Ishikawa (cell line): ENCODE data around the gene SPSB3.

ENCODE experiments used
- CEBPB ChIP-seq: IDR thresholded peaks from 2 replicates; pipeline ENCODE4 v1.6.1; 2012
- CREB1 ChIP-seq: IDR thresholded peaks from 2 replicates; pipeline ENCODE4 v1.6.1; 2012; ENCODE audit warnings: low read depth
- EGR1 ChIP-seq: IDR thresholded peaks from 2 replicates; pipeline ENCODE4 v1.6.1; 2012
- EP300 ChIP-seq: IDR thresholded peaks from 2 replicates; pipeline ENCODE4 v1.6.1; 2012; ENCODE audit warnings: borderline replicate concordance
- FOXM1 ChIP-seq: IDR thresholded peaks from 2 replicates; pipeline ENCODE4 v1.6.1; 2012; ENCODE audit warnings: low read depth, borderline replicate concordance
- NFIC ChIP-seq: IDR thresholded peaks from 2 replicates; pipeline ENCODE4 v1.6.1; 2012
- RAD21 ChIP-seq: IDR thresholded peaks from 2 replicates; pipeline ENCODE4 v1.6.1; 2012; ENCODE audit warnings: low read depth
- TAF1 ChIP-seq: IDR thresholded peaks from 2 replicates; pipeline ENCODE4 v1.6.1; 2012; ENCODE audit warnings: low read depth, mild to moderate bottlenecking
- TCF12 ChIP-seq: IDR thresholded peaks from 2 replicates; pipeline ENCODE4 v1.6.1; 2012; ENCODE audit warnings: low read depth
- TEAD4 ChIP-seq: IDR thresholded peaks from 2 replicates; pipeline ENCODE4 v1.6.1; 2012
- YY1 ChIP-seq: IDR thresholded peaks from 2 replicates; pipeline ENCODE4 v1.6.1; 2012; ENCODE audit warnings: low read depth
- ZBTB7A ChIP-seq: IDR thresholded peaks from 2 replicates; pipeline ENCODE4 v1.6.1; 2012; ENCODE audit warnings: low read depth
- TF ChIP-seq, protein P1 (sequence below): IDR thresholded peaks from 2 replicates; pipeline ENCODE4 v1.6.1; 2012
- TF ChIP-seq, protein P2 (sequence below): IDR thresholded peaks from 2 replicates; pipeline ENCODE4 v1.6.1; 2012
- TF ChIP-seq, protein P3 (sequence below): IDR thresholded peaks from 2 replicates; pipeline ENCODE4 v1.6.1; 2012; ENCODE audit warnings: low read depth, mild to moderate bottlenecking

Gene SPSB3

DNA sequence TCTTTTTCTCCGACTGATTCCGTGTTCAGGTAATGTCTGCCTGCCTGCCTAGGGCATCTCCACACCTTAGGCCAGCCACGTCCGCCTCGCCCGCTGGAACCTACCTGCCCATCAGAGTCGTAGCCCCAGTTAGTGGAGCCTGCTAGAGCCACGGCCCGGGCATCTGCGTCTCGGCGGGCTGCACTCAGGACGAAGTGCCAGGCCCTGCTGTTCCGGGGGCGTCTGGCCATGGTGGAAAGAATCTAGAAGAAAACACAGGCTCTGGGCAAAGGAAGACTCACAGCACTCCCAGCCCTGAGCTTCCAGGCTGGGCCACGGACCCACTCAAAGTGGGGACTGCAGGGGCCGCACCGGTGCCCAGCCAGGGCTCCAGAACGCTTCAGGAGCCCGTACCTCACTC lies 1.1 kb downstream of the SPSB3 start:
- TF ChIP-seq, protein P1, sequence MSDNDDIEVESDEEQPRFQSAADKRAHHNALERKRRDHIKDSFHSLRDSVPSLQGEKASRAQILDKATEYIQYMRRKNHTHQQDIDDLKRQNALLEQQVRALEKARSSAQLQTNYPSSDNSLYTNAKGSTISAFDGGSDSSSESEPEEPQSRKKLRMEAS: no peak
- TF ChIP-seq, protein P2, sequence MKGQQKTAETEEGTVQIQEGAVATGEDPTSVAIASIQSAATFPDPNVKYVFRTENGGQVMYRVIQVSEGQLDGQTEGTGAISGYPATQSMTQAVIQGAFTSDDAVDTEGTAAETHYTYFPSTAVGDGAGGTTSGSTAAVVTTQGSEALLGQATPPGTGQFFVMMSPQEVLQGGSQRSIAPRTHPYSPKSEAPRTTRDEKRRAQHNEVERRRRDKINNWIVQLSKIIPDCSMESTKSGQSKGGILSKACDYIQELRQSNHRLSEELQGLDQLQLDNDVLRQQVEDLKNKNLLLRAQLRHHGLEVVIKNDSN: no peak
- TF ChIP-seq YY1 (no peak), CREB1 (no peak), TAF1 (no peak), ZBTB7A (no peak), TEAD4 (no peak), EGR1 (no peak), FOXM1 (no peak), TCF12 (no peak), EP300 (no peak), RAD21 (no peak), CEBPB (no peak), NFIC (no peak)
- TF ChIP-seq, protein P3, sequence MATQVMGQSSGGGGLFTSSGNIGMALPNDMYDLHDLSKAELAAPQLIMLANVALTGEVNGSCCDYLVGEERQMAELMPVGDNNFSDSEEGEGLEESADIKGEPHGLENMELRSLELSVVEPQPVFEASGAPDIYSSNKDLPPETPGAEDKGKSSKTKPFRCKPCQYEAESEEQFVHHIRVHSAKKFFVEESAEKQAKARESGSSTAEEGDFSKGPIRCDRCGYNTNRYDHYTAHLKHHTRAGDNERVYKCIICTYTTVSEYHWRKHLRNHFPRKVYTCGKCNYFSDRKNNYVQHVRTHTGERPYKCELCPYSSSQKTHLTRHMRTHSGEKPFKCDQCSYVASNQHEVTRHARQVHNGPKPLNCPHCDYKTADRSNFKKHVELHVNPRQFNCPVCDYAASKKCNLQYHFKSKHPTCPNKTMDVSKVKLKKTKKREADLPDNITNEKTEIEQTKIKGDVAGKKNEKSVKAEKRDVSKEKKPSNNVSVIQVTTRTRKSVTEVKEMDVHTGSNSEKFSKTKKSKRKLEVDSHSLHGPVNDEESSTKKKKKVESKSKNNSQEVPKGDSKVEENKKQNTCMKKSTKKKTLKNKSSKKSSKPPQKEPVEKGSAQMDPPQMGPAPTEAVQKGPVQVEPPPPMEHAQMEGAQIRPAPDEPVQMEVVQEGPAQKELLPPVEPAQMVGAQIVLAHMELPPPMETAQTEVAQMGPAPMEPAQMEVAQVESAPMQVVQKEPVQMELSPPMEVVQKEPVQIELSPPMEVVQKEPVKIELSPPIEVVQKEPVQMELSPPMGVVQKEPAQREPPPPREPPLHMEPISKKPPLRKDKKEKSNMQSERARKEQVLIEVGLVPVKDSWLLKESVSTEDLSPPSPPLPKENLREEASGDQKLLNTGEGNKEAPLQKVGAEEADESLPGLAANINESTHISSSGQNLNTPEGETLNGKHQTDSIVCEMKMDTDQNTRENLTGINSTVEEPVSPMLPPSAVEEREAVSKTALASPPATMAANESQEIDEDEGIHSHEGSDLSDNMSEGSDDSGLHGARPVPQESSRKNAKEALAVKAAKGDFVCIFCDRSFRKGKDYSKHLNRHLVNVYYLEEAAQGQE: no peak

DNA sequence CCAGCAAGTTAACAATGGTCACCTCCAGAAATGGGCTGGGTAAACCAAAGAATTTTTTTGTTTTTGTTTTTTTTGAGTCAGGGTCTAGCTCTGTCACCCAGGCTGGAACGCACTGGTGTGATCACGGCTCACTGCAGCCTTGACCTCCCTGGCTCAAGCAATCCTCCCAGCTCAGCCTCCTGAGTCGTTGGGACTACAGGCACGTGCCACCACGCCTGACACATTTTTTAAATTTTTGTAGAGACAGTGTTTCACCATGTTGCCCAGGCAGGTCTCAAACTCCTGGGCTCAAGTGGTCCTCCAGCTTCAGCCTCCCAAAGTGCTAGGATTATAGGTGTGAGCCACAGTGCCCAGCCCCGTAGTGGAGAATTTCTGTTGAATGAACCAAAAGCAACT lies 1.7 kb downstream of the SPSB3 start:
- TF ChIP-seq, protein P1: no peak
- TF ChIP-seq EGR1 (no peak), CEBPB (no peak), TCF12 (no peak), NFIC (no peak), FOXM1 (no peak), EP300 (no peak), ZBTB7A (no peak), CREB1 (no peak)
- TF ChIP-seq, protein P2: no peak

DNA sequence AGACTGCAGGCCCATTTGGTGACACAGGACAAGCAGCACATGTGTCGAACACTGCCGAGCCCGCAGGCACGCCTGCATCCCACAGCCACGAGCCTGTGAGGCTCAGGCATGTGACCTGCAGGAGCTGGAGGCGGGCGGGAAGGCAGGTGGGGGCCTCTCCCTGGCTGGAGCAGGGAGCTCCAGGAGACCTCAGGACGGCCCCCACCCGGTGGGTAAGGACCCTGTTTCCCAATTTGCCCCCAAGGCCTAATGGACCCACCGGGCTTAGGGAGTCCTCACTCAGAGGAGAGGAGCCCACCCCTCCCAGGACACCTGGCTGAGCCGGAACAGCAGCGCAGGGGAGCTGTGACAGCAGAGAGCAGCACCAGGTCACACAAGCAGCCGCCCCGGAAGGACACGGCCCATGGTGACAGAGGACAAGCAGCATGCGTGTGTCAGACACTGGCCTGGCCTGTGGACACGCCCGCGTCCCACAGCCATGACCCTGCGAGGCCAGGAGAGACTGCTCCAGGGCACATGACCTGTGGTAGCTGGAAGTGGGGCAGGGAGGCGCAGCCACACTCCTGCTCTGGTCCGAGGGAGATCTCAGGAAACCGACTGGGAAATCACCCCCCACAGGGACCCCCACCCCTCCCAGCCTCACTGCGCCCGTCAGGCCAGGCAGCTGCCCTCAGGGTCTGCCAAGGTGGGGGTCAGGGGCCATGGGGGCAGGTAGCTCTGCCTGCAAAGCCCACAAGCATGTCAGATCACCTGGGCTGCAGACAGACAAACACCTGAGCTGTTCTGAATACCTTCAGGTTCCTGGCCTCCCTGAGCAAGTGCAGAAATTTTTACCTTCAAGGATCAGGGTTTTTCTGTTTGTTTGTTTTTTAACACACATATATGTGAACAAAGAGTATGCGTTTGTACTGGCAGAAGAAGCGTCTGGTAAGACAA lies 2.4 kb downstream of the SPSB3 start:
- TF ChIP-seq CEBPB: no peak
- TF ChIP-seq, protein P2: 0 out of 2 replicates have a peak, but pooled peaks have one; percentile 6

DNA sequence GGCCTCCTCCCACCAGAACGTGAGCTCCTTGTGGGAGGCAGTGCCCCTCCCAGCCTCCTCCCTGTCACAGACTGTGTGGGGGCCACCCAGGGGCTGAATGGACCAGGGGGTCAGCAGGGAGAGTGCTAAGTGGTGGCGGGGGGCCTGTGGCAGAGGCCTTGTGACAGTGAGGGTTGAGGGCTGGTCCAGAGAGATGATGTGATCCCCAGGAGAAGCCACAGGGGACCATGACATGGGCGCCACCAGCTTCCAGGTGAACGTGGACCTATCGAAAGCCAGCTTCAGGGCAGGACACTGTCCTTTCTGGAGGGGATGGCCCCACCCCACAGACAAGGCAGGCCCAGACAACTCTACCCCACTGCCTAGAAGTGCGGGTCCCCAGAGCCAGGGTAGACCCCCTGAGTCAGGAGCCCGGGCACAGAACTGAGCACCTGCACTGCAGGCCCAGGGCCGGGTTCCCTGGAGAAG lies 3.1 kb downstream of the SPSB3 start:
- TF ChIP-seq TAF1 (no peak), CREB1 (no peak), CEBPB (no peak), TCF12 (no peak), EP300 (no peak)
- TF ChIP-seq, protein P1: no peak

DNA sequence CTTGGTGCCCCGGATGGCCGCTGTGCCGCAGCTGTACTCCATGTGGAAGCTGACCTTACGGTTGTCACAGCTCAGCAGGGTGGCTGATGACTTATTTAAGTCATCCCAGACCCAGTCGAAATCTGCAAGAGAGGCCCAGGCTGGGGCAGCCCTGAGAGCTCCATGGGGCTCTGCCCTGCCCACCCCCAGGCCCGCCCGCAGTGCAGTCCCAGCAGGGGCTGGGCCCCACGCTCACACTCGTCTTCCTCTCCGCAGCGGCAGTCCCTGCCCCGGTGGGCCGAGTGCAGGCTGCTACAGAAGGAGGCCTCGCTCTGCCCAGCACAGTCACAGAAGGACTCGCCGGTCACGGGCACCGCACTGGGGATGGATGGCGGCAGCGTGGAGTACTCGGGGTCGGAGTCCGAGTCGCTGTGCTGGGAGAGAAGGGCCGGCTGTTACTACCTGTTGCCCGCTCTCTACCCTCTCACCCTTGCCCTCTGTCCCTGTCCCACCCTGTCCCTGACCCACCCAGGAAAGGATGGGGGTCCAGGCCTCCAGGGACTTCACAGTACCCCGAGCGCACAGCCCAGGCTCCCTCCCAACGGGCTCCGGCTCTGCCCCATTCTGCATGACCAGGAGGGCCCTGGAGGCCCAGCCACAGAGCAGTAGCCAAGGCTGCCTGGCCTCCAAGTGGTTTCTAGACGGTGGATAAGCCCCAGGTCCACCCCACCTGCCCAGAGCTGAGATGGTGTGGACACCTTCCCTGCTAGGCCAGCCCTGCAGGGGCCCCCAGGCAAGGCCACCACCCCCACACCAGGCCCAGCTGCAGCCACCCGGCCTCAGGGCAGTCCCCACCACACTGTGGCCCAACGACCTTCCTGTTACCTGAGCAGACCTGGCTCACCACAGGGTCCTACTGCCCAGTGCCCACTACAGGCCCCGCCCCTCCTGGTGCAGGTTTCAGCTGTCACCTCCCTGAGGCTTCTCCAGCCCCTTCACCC lies 3.9 kb downstream of the SPSB3 start:
- TF ChIP-seq NFIC: no peak
- TF ChIP-seq, protein P3: no peak
- no peak for TF ChIP-seq TAF1
- TF ChIP-seq, protein P2: no peak
- no peak for TF ChIP-seq EGR1
- no peak for TF ChIP-seq RAD21
- no peak for TF ChIP-seq EP300
- no peak for TF ChIP-seq CREB1
- TF ChIP-seq ZBTB7A: no peak
- no peak for TF ChIP-seq FOXM1
